GM12864 (cell line): ENCODE data around the gene KRT71.

ENCODE experiments used
- DNase-seq: peaks from one replicate; pipeline ENCODE4 v3.0.0-alpha.2; 2011; ENCODE audit warnings: low read depth
- H3K4me3 ChIP-seq: 2 replicates; pipeline ENCODE4 v1.5.1; 2011; ENCODE audit warnings: mild to moderate bottlenecking, low read depth, low read length, control low read depth
- TF ChIP-seq, protein P1 (sequence below): IDR thresholded peaks from 2 replicates; pipeline ENCODE4 v1.5.1; 2011; ENCODE audit warnings: low read depth, mild to moderate bottlenecking, moderate library complexity, low read length, control low read depth, inconsistent platforms; ENCODE audit errors: missing control alignments

The KRT71 gene

DNA sequence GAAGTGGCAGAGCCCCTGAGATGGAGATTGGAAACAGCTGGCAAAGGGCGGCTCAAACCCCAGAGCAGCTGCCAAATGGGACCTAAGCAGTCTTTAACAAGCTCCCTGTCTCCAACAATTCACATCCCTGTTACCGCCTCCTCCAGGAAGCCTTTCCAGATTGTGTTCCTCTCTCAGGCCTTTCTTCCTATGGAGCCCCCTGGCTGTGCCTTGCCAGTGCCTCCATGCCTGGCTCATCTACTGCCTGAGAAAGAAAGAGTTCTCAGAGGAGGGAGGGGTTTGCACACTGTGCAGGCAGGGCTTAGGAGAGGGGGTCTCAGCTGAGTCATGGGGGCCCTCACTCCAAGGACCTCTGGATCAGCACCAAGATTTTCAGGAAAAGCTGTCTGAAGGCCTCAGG, 29.5 kb upstream of the KRT71 start:
- TF ChIP-seq, protein P1, sequence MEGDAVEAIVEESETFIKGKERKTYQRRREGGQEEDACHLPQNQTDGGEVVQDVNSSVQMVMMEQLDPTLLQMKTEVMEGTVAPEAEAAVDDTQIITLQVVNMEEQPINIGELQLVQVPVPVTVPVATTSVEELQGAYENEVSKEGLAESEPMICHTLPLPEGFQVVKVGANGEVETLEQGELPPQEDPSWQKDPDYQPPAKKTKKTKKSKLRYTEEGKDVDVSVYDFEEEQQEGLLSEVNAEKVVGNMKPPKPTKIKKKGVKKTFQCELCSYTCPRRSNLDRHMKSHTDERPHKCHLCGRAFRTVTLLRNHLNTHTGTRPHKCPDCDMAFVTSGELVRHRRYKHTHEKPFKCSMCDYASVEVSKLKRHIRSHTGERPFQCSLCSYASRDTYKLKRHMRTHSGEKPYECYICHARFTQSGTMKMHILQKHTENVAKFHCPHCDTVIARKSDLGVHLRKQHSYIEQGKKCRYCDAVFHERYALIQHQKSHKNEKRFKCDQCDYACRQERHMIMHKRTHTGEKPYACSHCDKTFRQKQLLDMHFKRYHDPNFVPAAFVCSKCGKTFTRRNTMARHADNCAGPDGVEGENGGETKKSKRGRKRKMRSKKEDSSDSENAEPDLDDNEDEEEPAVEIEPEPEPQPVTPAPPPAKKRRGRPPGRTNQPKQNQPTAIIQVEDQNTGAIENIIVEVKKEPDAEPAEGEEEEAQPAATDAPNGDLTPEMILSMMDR = no peak
- DNase-seq = no peak
- no peak overlapping the region for H3K4me3 ChIP-seq

DNA sequence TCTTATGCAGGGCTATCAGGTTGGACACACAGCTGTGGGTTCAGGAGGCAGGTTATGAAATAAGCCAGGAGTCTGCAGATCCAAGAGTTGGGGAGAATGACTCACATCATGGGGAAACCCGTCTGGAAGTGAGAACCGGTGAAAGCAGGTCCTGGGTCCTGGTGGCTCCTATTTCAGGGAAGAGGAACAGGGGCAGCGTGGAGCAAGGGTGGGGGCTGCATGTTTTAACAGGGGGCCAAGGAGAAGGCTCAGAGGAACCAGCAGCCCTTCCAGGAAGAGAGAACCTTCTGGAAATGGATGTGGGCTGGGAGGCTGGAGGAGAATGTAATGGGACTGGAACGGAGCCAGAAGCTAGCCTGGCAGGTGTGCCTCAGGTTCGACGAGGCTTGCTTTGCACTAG, 28.5 kb upstream of the KRT71 start:
- no peak overlapping the region for H3K4me3 ChIP-seq
- DNase-seq = no peak
- TF ChIP-seq, protein P1 = no peak

DNA sequence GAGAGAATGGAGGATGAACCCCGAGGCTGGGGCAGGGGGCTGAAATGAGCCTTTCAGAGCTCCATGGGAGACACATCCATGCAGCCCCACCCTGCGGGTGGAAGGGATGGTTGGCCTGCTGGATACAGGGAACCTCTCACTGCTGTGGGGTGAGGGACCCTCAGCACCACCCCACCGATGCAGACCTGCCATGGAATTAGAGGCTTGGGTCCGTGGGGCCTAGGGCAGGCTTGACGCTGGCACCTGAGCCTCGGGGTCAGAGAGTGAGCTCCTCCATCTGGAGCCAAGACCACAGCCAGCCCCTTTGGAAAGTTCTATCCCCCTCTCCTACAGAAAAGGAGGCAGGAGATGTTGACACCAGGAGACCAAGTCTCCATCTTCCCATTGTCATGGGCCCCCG, 28.1 kb upstream of the KRT71 start:
- TF ChIP-seq, protein P1 = no peak
- H3K4me3 ChIP-seq = no peak overlapping the region
- DNase-seq = no peak

DNA sequence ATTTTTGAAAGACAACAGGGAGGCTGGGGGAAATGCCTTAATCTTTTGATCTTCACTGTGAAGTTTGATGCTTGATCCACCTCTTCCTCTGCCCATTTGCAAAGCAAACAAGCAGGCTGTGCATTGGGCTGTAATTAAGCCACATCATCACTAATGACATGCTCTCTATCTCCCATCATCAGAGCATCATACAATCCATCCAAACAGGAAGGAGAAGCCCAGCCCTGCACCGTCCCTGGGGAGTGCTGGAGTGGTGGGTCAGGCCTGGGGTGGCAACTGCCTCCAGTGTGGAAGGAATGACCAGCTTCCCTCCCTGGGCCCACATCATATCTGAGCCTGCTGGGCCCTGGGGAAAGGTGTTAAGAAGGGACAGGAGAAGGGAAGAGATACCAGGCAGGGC, 27.6 kb upstream of the KRT71 start:
- DNase-seq = no peak
- no peak overlapping the region for H3K4me3 ChIP-seq
- TF ChIP-seq, protein P1 = no peak

DNA sequence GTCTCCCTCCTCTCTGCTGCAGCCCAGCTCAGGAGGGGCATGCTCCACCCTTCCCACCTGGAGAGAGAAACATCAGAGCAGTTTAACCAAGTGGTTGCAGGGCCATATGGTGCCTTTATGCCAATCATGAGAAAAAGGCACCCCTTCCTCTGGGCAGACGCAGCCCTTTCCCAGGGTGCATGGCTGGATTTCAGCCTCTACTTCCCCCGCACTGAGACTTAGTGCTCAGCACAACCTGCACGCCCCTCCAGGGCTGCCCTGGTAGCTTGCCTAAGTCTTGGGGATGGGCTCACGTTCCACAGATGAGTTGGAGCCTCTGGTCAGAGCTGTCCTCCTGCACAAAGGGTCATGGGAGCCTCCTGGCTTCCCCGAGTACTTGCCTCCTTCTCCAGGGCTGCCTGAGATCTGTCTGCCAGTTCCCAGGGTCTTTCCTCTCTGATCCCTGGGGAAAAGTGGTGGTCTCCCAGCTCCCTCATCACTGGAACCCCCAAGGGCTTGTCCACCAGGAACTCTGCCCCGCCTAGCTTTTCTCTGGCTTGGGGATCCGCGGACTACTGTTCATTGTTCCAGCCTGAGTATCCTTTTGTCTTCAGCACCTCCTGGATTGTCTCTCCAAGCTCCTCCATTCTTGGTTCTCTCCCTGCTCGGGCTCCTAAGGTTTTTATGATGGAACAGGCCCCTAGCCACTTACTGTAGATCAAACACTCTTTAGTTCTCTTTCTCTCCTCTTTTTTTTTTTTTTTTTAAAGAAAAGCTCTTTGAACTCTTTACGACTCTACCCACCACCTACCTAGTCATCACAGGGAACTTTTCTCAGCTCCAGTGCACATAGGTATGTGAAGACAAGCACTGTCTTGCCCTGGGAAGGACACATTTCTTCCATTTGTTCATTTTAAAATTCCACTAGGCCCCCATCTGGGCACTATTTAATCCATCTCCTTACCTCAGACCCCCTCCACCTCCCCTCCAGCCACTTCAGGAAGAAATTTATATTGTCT, 26.8 kb upstream of the KRT71 start:
- DNase-seq = no peak
- TF ChIP-seq, protein P1 = no peak
- H3K4me3 ChIP-seq = no peak overlapping the region

DNA sequence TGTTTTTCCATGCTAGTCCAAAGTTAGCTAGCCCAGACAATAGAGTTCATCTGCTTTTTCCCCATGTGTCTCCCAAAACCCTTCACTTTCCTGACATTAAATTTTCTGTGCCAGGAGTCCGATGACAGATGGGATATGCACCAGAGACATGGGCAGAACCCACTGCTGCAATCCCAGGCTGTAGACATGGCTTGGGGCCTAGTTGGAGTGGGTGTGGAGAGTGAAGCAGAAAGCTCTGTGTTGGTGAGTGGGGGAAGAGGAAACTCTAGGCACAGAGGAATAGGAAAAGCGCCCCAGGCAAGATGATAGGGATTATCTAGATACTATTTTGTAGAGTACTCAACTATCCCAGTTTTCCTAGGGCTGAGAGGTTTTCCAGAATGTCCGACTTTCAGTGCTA, 25.5 kb upstream of the KRT71 start:
- TF ChIP-seq, protein P1 = no peak
- no peak for DNase-seq
- no peak overlapping the region for H3K4me3 ChIP-seq

DNA sequence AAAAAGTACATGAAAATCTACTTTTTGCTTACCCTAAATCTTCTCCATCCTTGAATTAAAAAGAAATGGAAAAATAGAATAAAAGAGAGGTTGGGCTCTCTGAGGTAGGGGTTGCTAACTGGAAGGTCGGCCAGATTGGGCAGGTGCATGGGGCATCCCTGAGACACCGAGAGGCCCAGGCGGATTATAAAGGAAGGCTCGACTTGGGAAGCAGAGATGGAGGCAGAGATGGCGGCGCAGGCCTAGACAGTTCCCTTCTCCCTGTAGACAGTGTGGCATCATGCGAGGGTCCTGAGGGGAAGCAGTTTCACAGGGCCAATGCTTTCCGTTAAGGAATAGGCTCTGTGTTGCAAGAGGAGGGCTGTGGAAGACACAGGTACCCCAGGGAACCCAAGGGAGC, 24.4 kb upstream of the KRT71 start:
- no peak overlapping the region for H3K4me3 ChIP-seq
- TF ChIP-seq, protein P1 = no peak

More for the DNA sequence above, 24.4 kb upstream of the KRT71 start:
- DNase-seq = no peak
